ENCODE data around the gene SLC12A8. TPM values are rescaled to one million over a fixed set of nuclear protein-coding genes. Genes with fewer than 3 reads are reported as not detected.

Gene SLC12A8
- total RNA-seq, 1 experiment from 2014 or later, result 30.7 TPM

- no peak overlapping the region for H3K4me3 ChIP-seq
- H3K27ac ChIP-seq, result peak overlapping the region; percentile 81
- ChIA-PET CTCF (interaction anchor here (0.5 to 0.7 kb wide), 3 partner anchors 10 to 37 kb away, joined by 3 read pairs; no protein-coding TSS in a partner anchor), POLR2A (ENCODE audit: unreplicated experiment) (interaction anchor here (0.5 to 1.9 kb wide), 5 partner anchors 9 to 53 kb away, joined by 4 to 20 read pairs (median 9); no protein-coding TSS in a partner anchor)
- intact Hi-C loops (cut with micrococcal nuclease; ENCODE audit: unreplicated experiment), result loop anchor here (1.0 to 2.0 kb wide), 2 partner anchors 9 to 38 kb away; no protein-coding TSS in a partner anchor
- no peaks in the 10 kb centered on the region for H3K36me3 ChIP-seq (ENCODE audit: low read depth)
- no peaks in the 10 kb centered on the region for H4K20me1 ChIP-seq (ENCODE audit: insufficient read depth)
- DNase-seq, result peak; percentile 77 to 84
- BruUV-seq (replicated peaks), result no TSS peak
- no peak overlapping the region for H2AFZ ChIP-seq
- no peaks in the 10 kb centered on the region for H3K79me2 ChIP-seq (ENCODE audit: low read depth)
- peaks cover 18% of the 10 kb centered on the region for H3F3A ChIP-seq (ENCODE audit: insufficient read depth, low read depth)
- TF ChIP-seq EZH2 (IDR thresholded peaks at IDR 0.05; ENCODE audit: low read depth), result no peak
- TF ChIP-seq CTCF (conservative IDR thresholded peaks at IDR 0.05), result no peak
- no peaks in the 10 kb centered on the region for H3K27me3 ChIP-seq (ENCODE audit: insufficient read depth, low read depth)
- H3K9me2 ChIP-seq (ENCODE audit: insufficient read depth), result no peaks in the 10 kb centered on the region
- H3K4me2 ChIP-seq, result peak overlapping the region; percentile 49
- no peaks in the 10 kb centered on the region for H3K9me3 ChIP-seq (ENCODE audit: insufficient read depth, low read depth)
- H3K4me1 ChIP-seq (replicated peaks; ENCODE audit: insufficient read depth), result peaks cover 26% of the 10 kb centered on the region
These were observed 96.1 kb downstream of the SLC12A8 start for GRCh38 chr3:125116311-125117080.

GRCh38 chr3:125115640-125116039 lies 96.9 kb downstream of the SLC12A8 start:
- Histone ChIP-seq H4K20me1 (ENCODE audit: insufficient read depth) (no peaks in the 10 kb centered on the region), H3K27me3 (ENCODE audit: insufficient read depth, low read depth) (no peaks in the 10 kb centered on the region), H2AFZ (no peak overlapping the region), H3K9me3 (ENCODE audit: insufficient read depth, low read depth) (no peaks in the 10 kb centered on the region), H3K9me2 (ENCODE audit: insufficient read depth) (no peaks in the 10 kb centered on the region), H3K79me2 (ENCODE audit: low read depth) (no peaks in the 10 kb centered on the region), H3K36me3 (ENCODE audit: low read depth) (no peaks in the 10 kb centered on the region), H3K4me2 (no peak overlapping the region), H3K27ac (no peak overlapping the region), H3F3A (ENCODE audit: insufficient read depth, low read depth) (peaks cover 23% of the 10 kb centered on the region), H3K4me3 (no peak overlapping the region), H3K4me1 (replicated peaks; ENCODE audit: insufficient read depth) (peaks cover 34% of the 10 kb centered on the region)
- no peak for TF ChIP-seq CTCF (conservative IDR thresholded peaks at IDR 0.05)
- TF ChIP-seq EZH2 (IDR thresholded peaks at IDR 0.05; ENCODE audit: low read depth), result no peak
- peak in 1 of 2 experiments; percentile 59 for DNase-seq
- intact Hi-C loops (cut with micrococcal nuclease; ENCODE audit: unreplicated experiment), result loop anchor here (1.0 to 2.0 kb wide), 3 partner anchors 10 to 52 kb away; no protein-coding TSS in a partner anchor
- POLR2A ChIA-PET (ENCODE audit: unreplicated experiment), result interaction anchor here (1.0 to 1.9 kb wide), 2 partner anchors 14 to 52 kb away, joined by 6 to 16 read pairs; no protein-coding TSS in a partner anchor
- BruUV-seq (replicated peaks), result no TSS peak
- CTCF ChIA-PET, result interaction anchor here (0.6 kb wide), 1 partner anchor 22 kb away, joined by 3 read pairs; no protein-coding TSS in a partner anchor

GRCh38 chr3:125112981-125113380 lies 99.6 kb downstream of the SLC12A8 start:
- Histone ChIP-seq H2AFZ (no peak overlapping the region), H3K9me3 (ENCODE audit: insufficient read depth, low read depth) (no peaks in the 10 kb centered on the region), H3F3A (ENCODE audit: insufficient read depth, low read depth) (peaks cover 30% of the 10 kb centered on the region), H3K9me2 (ENCODE audit: insufficient read depth) (no peaks in the 10 kb centered on the region), H3K36me3 (ENCODE audit: low read depth) (no peaks in the 10 kb centered on the region), H3K4me3 (no peak overlapping the region), H3K27me3 (ENCODE audit: insufficient read depth, low read depth) (no peaks in the 10 kb centered on the region), H3K4me1 (replicated peaks; ENCODE audit: insufficient read depth) (peaks cover 54% of the 10 kb centered on the region), H3K4me2 (no peak overlapping the region), H3K79me2 (ENCODE audit: low read depth) (no peaks in the 10 kb centered on the region), H3K27ac (no peak overlapping the region), H4K20me1 (ENCODE audit: insufficient read depth) (no peaks in the 10 kb centered on the region)
- DNase-seq, result no peak
- BruUV-seq (replicated peaks), result no TSS peak
- TF ChIP-seq CTCF (conservative IDR thresholded peaks at IDR 0.05), result no peak
- no peak for TF ChIP-seq EZH2 (IDR thresholded peaks at IDR 0.05; ENCODE audit: low read depth)
- intact Hi-C loops (cut with micrococcal nuclease; ENCODE audit: unreplicated experiment), result no loop called here
- ChIA-PET CTCF (no interaction called here), POLR2A (ENCODE audit: unreplicated experiment) (no interaction called here)

Measured in PC-9 (cell line).